Gastrocnemius medialis (tissue), 4 donors: ENCODE results near the gene CFAP97D2. TPM values are rescaled to one million over a fixed set of nuclear protein-coding genes. Genes with fewer than 3 reads are reported as not detected.
"Not testable (repeated sequence)": the region's sequence is repeated elsewhere in the genome, so short reads cannot be mapped to it uniquely, and the experiment has no call there.

Experiments used
- ATAC-seq, 2 donors: fragments of 150-250 bp; one replicate each; pipeline ENCODE4 v1.9.1; 2016
- DNase-seq, 2 donors: peaks; one replicate each; pipeline ENCODE4 v3.0.0-alpha.2; 2019
- H3K27ac ChIP-seq, 4 donors: fragments of 200-600 bp; sonication (generic); 1 replicate in 1 of 4; 2 replicates in 3 of 4; pipeline ENCODE4 v1.5.1; 2016 to 2018; ENCODE audit warnings: mild to moderate bottlenecking in 2 of 4, moderate library complexity in 1 of 4
- H3K27me3 ChIP-seq, 3 donors: fragments of 200-600 bp; sonication (generic) in 2 of 3; 1 replicate in 1 of 3; 2 replicates in 2 of 3; pipeline versions ENCODE4 v1.5.1 to v1.6.0; 2016 to 2019; ENCODE audit warnings: mild to moderate bottlenecking in 1 of 3, moderate library complexity in 1 of 3
- H3K36me3 ChIP-seq, 2 donors: fragments of 200-600 bp; sonication (generic) in 1 of 2; one replicate each; pipeline ENCODE4 v1.5.1; 2017 to 2018
- H3K4me1 ChIP-seq, 2 donors: fragments of 200-600 bp; sonication (generic) in 1 of 2; one replicate each; pipeline ENCODE4 v1.5.1; 2016 to 2017; ENCODE audit warnings: mild to moderate bottlenecking in 2 of 2
- H3K4me3 ChIP-seq, 4 donors: fragments of 200-600 bp; sonication (generic) in 3 of 4; 1 replicate in 1 of 4; 2 replicates in 3 of 4; pipeline ENCODE4 v1.5.1; 2016 to 2019; ENCODE audit warnings: mild to moderate bottlenecking in 2 of 4
- H3K9me3 ChIP-seq, 3 donors: fragments of 200-600 bp; sonication (generic) in 2 of 3; 1 replicate in 1 of 3; 2 replicates in 2 of 3; pipeline ENCODE4 v1.5.1; 2016 to 2019
- POLR2A ChIP-seq, 2 donors: fragments of 450-650 bp; IDR thresholded peaks; one replicate each; pipeline ENCODE4 v1.6.1; 2017; ENCODE audit warnings: antibody characterized with exemption in 2 of 2, mild to moderate bottlenecking in 2 of 2, moderate library complexity in 2 of 2
- in situ Hi-C, 4 donors: fragments of 200-750 bp; cut with MboI; loops; one replicate each; pipeline versions ENCODE4 v1.15.0 to v1.8.0; 2017; ENCODE audit warnings: low sequenced_read_pairs in 4 of 4
- intact Hi-C: fragments of 100-400 bp; cut with DNase I; formaldehyde crosslinking; loops from one replicate; pipeline ENCODE4 v1.15.1; 2023; ENCODE audit warnings: low total_unique reads
- total RNA-seq, 4 donors: library from RNA; depleted of rRNA; stranded (reverse); fragments of >200 nt; gene quantifications; one replicate each; pipeline versions ENCODE4 v1.1.0 to v1.2.3, GENCODE V29; 2016
- TF ChIP-seq, protein P1 (sequence below), 5 experiments: fragments of 450-650 bp in 3 of 5; fragments of 200-600 bp in 2 of 5; sonication (generic) in 2 of 5; IDR thresholded peaks in 4 of 5; conservative IDR thresholded peaks in 1 of 5; 1 replicate in 4 of 5; 2 replicates in 1 of 5; pipeline ENCODE4 v1.5.1; 2016 to 2019; ENCODE audit warnings: antibody characterized with exemption in 5 of 5, mild to moderate bottlenecking in 3 of 5, moderate library complexity in 3 of 5

CFAP97D2 gene
- total RNA-seq, 4 donors from 2014 or later, result not detected

DNA sequence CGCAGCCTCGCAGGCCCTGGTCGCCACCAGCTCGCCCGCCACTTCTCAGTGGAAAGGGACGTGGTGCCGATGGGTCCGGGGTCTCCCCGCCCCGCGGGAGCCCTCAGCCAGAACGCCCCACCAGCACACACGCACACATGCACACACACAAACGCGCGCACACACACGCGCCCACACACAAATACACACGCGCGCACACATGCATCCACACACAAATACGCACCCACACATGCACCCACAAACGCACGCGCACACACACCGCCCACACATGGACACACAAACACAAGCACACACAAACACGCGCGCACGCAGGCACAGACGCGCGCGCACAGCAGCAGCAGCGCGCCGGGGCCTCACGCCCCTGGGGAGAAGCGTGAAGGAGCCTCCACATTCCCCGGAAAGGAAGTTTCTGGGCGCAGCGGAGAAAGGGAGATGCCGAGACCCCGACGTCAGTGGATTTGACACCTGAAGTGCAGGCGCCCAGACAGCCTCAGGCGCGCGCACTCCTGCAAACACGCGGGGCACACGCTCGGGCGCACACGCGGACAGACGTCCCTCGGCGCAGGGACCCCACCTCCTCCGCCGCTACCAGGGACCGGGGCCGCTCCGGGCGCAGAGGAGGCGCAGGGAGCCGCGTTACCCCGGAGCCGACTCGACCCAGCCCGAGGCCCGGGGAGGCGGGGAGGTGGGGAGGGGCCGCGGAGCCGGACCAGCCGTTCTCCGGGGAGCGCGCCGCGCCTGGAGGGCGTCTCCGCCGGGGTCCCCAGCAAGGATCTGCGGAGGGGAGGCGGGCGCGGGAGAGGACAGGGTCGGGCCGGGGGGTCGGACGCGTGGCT is 47.3 kb upstream of the CFAP97D2 start:
- TF ChIP-seq, protein P1, sequence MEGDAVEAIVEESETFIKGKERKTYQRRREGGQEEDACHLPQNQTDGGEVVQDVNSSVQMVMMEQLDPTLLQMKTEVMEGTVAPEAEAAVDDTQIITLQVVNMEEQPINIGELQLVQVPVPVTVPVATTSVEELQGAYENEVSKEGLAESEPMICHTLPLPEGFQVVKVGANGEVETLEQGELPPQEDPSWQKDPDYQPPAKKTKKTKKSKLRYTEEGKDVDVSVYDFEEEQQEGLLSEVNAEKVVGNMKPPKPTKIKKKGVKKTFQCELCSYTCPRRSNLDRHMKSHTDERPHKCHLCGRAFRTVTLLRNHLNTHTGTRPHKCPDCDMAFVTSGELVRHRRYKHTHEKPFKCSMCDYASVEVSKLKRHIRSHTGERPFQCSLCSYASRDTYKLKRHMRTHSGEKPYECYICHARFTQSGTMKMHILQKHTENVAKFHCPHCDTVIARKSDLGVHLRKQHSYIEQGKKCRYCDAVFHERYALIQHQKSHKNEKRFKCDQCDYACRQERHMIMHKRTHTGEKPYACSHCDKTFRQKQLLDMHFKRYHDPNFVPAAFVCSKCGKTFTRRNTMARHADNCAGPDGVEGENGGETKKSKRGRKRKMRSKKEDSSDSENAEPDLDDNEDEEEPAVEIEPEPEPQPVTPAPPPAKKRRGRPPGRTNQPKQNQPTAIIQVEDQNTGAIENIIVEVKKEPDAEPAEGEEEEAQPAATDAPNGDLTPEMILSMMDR (IDR thresholded peaks at IDR 0.05 in 4 of 5, conservative IDR thresholded peaks at IDR 0.05 in 1 of 5), result peak in 1 of 5 experiments; percentile 4
- no peak for TF ChIP-seq POLR2A (IDR thresholded peaks at IDR 0.05)
- Histone ChIP-seq H3K36me3 (no peaks in the 10 kb centered on the region), H3K27me3 (no peaks in the 10 kb centered on the region), H3K4me1 (peaks cover 41 to 46% of the 10 kb centered on the region in 2 donors), H3K9me3 (no peaks in the 10 kb centered on the region), H3K27ac (peak overlapping the region; percentile 90 to 95 (median 92)), H3K4me3 (peak overlapping the region; percentile 72 to 96 (median 79))
- in situ Hi-C loops, result no loop called here
- peak; percentile 5 to 6 for ATAC-seq
- intact Hi-C loops, result loop anchor here (1.0 to 10.0 kb wide), 3 partner anchors 66 to 297 kb away; no protein-coding TSS in a partner anchor
- DNase-seq, result no peak

DNA sequence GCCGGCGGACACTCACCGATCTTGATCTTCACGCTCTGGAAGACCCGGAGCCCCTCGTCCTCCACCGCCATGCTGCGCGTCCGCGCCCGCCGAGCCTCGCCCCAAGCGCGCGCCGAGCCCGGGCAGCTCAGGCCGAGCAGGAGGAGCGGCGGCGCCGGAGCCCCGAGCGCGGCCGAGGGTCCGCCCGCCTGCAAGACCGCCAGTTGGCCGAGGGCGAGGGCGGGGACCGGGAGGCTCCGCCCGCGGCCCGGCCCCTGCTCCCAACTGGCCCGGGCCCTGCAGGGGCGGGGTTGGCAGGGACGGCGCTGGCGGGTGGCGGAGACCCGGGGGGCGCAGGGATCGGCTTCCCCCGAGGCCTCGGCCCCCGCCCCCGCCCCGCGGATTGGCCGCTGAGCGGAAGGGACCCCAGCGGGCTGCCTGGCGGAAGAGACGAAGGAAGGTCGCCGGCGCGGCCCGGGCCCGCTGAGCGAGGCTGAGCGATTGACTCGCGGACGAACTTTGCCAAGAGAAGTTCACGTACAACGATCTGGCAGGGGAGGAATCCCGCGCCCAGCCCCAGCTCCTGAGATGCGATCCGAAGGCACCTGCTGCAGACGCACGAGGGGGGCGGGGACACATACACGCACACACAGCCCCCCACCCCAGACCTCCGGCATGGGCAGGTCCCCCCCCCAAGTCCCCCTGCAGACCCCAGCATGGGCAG is 46.5 kb upstream of the CFAP97D2 start, which contains the start of gene RASA3:
Gene RASA3 (minus strand): TSS at position 205 of the 703 bp plus-strand sequence. CDS start 134 bp downstream, at position 71.
- H3K4me1 ChIP-seq, result peaks cover 33 to 39% of the 10 kb centered on the region in 2 donors
- in situ Hi-C loops, result no loop called here
- intact Hi-C loops, result loop anchor here (1.0 to 10.0 kb wide), 3 partner anchors 67 to 298 kb away; no protein-coding TSS in a partner anchor

DNA sequence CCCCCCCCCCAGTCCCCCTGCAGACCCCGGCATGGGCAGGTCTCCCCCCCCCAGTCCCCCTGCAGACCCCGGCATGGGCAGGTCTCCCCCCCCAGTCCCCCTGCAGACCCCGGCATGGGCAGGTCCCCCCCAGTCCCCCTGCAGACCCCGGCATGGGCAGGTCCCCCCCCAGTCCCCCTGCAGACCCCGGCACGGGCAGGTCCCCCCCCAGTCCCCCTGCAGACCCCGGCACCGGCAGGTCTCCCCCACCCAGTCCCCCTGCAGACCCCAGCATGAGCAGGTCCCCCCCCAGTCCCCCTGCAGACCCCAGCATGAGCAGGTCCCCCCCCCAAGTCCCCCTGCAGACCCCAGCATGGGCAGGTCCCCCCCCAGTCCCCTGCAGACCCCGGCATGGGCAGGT is 45.9 kb upstream of the CFAP97D2 start:
- peak overlapping the region in 1 of 4 donors; percentile 92 for H3K27ac ChIP-seq
- H3K36me3 ChIP-seq, ATAC-seq, H3K9me3 ChIP-seq, in situ Hi-C loops, DNase-seq, H3K27me3 ChIP-seq: not testable (repeated sequence)
- intact Hi-C loops, result loop anchor here (5.0 to 10.0 kb wide), 2 partner anchors 96 to 298 kb away; no protein-coding TSS in a partner anchor
- H3K4me1 ChIP-seq, result peaks cover 28 to 33% of the 10 kb centered on the region in 2 donors
- peak overlapping the region in 1 of 4 donors; percentile 72 for H3K4me3 ChIP-seq

More for the DNA sequence above, 46.5 kb upstream of the CFAP97D2 start, which contains the start of gene RASA3:
- no peaks in the 10 kb centered on the region for H3K9me3 ChIP-seq
- no peaks in the 10 kb centered on the region for H3K36me3 ChIP-seq
- DNase-seq (peak; percentile 58 to 66), ATAC-seq (peak; percentile 45 to 54)
- H3K27me3 ChIP-seq, result no peaks in the 10 kb centered on the region
- TF ChIP-seq, protein P1 (IDR thresholded peaks at IDR 0.05 in 4 of 5, conservative IDR thresholded peaks at IDR 0.05 in 1 of 5), result no peak
- peak; percentile 90 to 92 for TF ChIP-seq POLR2A (IDR thresholded peaks at IDR 0.05)
- peak within 1 kb of the TSS; percentile 72 to 96 (median 79) for H3K4me3 ChIP-seq
- H3K27ac ChIP-seq, result peak within 1 kb of the TSS; percentile 90 to 95 (median 92)

DNA sequence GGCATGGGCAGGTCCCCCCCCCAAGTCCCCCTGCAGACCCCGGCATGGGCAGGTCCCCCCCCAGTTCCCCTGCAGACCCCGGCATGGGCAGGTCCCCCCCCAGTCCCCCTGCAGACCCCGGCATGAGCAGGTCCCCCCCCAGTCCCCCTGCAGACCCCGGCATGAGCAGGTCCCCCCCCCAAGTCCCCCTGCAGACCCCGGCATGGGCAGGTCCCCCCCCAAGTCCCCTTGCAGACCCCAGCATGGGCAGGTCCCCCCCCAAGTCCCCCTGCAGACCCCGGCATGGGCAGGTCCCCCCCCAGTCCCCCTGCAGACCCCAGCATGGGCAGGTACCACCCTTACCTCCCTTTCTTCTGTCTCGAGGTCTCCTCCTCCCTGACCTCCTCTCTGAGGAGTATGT is 45.5 kb upstream of the CFAP97D2 start:
- H3K27ac ChIP-seq, DNase-seq, H3K4me3 ChIP-seq, ATAC-seq, H3K36me3 ChIP-seq, H3K27me3 ChIP-seq, in situ Hi-C loops, H3K9me3 ChIP-seq: not testable (repeated sequence)
- H3K4me1 ChIP-seq, result peaks cover 23 to 29% of the 10 kb centered on the region in 2 donors
- intact Hi-C loops, result loop anchor here (5.0 to 10.0 kb wide), 2 partner anchors 96 to 299 kb away; no protein-coding TSS in a partner anchor

DNA sequence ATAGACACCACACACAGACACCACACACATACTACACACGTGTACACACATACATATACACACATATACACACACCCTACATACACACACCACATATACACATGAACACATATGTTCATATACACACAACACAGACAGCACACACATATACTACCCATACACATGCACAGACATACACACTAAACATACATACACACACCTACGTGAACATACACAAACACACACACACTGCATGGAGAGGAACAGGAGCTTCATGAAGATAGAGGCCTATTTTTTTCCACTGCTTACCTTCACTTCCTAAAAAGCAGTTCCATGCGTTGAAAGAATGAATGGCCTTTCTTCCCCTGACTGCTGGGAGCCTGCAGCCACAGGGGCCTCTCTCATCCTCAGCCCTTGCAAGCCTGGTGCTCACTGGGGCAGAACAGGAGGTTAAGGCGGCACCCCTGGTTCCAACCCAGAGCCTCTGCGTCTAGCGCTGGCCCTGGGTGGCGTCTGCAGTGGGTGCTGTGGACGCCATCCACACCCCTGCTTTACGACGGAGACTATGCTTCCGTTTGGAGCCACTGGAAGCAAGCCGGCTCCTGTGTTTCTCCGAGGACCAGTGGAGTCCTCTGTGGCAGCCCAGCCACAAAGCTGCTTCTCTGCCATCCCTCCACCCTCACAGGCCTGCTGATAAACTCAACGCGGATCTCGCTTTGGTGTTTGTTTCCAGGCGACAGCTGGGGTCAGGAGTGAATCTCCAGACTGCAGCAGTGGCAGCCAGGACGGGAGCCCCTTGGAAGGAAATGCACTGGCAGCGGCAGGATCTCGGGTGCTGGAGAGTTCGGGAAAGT is 44.7 kb upstream of the CFAP97D2 start:
- intact Hi-C loops (loop anchor here (5.0 to 10.0 kb wide), 2 partner anchors 97 to 300 kb away; no protein-coding TSS in a partner anchor), in situ Hi-C loops (no loop called here)
- Histone ChIP-seq H3K27me3 (no peaks in the 10 kb centered on the region), H3K4me1 (peaks cover 16 to 21% of the 10 kb centered on the region in 2 donors), H3K9me3 (no peaks in the 10 kb centered on the region), H3K27ac (peak overlapping the region in 3 of 4 donors; percentile 8 to 60 (median 31)), H3K4me3 (no peak overlapping the region), H3K36me3 (no peaks in the 10 kb centered on the region)
- no peak for TF ChIP-seq POLR2A (IDR thresholded peaks at IDR 0.05)
- DNase-seq (no peak), ATAC-seq (no peak)
